HG02642 (cell line): ENCODE results near the gene TIRAP.

Experiments
- ATAC-seq: cut with Tn5 transposase; IDR thresholded peaks from one replicate; pipeline ENCODE4 v1.9.1; 2021; ENCODE audit warnings: mild to moderate bottlenecking; ENCODE audit not compliant: unreplicated experiment, poor library complexity

TIRAP gene

GRCh38 chr11:126318574-126319373, 35.9 kb downstream of the TIRAP start:
- peak; percentile 85 for ATAC-seq

- no peak for ATAC-seq
Measured at GRCh38 chr11:126319374-126319740, 36.5 kb downstream of the TIRAP start.

GRCh38 chr11:126322996-126323395, 40.1 kb downstream of the TIRAP start:
- ATAC-seq, result no peak

- no peak for ATAC-seq
Measured at GRCh38 chr11:126327281-126328000, 44.5 kb downstream of the TIRAP start.

GRCh38 chr11:126328001-126328390, 45.1 kb downstream of the TIRAP start:
- no peak for ATAC-seq

GRCh38 chr11:126328444-126328843, 45.6 kb downstream of the TIRAP start:
- ATAC-seq, result no peak

GRCh38 chr11:126328938-126329643, 46.2 kb downstream of the TIRAP start:
- ATAC-seq, result no peak

GRCh38 chr11:126329644-126330211, 46.8 kb downstream of the TIRAP start:
- ATAC-seq, result no peak

- ATAC-seq, result no peak
Measured at GRCh38 chr11:126331286-126331685, 48.4 kb downstream of the TIRAP start.

- ATAC-seq, result no peak
Measured at GRCh38 chr11:126332221-126332711, 49.4 kb downstream of the TIRAP start.

- ATAC-seq, result no peak
Measured at GRCh38 chr11:126333142-126333541, 50.2 kb downstream of the TIRAP start.

- no peak for ATAC-seq
Measured at GRCh38 chr11:126334659-126335462, 52.0 kb downstream of the TIRAP start.

- no peak for ATAC-seq
Measured at GRCh38 chr11:126335463-126335760, 52.5 kb downstream of the TIRAP start.

GRCh38 chr11:126336138-126336541, 53.2 kb downstream of the TIRAP start:
- ATAC-seq, result no peak

- no peak for ATAC-seq
Measured at GRCh38 chr11:126336671-126337101, 53.8 kb downstream of the TIRAP start.

GRCh38 chr11:126337126-126337473, 54.2 kb downstream of the TIRAP start:
- no peak for ATAC-seq

- no peak for ATAC-seq
Measured at GRCh38 chr11:126337474-126338241, 54.8 kb downstream of the TIRAP start.

GRCh38 chr11:126338346-126339055, 55.6 kb downstream of the TIRAP start:
- ATAC-seq, result no peak
